ENCODE data around the gene MAPK8IP3. TPM values are rescaled to one million over a fixed set of nuclear protein-coding genes. Genes with fewer than 3 reads are reported as not detected.

Gene MAPK8IP3
- total RNA-seq, 1 donor from 2014 or later, result 37.5 TPM

DNA sequence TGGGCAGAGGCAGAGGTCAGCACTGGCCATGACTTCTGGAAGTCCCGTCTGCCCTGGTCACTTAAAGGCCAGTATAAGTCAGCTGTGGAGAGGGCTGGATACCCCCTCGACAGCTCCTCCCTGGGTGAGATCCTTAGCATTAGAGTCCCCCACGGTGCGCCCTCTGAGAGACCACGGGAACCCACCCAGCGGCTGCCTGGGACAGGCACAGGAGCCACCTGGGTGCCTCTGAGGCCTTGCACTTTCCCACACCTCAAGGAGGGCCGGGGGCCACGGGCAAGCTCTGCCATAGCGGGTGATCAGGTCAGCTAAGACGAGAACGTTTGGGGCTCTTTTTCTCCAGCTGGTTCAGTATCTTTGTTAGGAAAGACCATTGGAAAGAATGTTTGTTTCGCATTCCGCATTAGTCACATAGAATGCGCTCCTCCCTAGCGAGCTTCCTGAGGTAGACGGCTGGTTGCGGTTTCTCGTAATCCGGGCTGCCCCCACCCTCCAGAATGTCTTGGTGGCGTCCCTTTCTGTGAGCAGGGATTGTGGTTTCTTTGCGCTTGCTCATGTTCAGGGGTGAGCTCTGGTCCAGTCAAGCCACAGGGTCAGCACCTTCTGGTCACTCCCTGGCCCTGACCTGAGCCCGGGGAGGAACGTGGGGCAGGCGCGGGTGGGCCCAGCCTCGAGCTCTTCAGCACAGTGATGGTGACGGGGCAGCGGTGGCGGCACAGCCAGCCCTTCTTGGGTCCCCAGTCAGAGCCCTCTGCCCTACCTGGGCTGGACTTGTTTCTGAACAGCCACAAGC lies 40.1 kb downstream of the MAPK8IP3 start:
- TF ChIP-seq, protein P1, sequence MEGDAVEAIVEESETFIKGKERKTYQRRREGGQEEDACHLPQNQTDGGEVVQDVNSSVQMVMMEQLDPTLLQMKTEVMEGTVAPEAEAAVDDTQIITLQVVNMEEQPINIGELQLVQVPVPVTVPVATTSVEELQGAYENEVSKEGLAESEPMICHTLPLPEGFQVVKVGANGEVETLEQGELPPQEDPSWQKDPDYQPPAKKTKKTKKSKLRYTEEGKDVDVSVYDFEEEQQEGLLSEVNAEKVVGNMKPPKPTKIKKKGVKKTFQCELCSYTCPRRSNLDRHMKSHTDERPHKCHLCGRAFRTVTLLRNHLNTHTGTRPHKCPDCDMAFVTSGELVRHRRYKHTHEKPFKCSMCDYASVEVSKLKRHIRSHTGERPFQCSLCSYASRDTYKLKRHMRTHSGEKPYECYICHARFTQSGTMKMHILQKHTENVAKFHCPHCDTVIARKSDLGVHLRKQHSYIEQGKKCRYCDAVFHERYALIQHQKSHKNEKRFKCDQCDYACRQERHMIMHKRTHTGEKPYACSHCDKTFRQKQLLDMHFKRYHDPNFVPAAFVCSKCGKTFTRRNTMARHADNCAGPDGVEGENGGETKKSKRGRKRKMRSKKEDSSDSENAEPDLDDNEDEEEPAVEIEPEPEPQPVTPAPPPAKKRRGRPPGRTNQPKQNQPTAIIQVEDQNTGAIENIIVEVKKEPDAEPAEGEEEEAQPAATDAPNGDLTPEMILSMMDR (conservative IDR thresholded peaks at IDR 0.05; ENCODE audit: low read depth, low read length), result no peak
- DNase-seq (ENCODE audit: low read depth), result no peak
- H3K4me3 ChIP-seq (ENCODE audit: low read depth, low read length), result no peak overlapping the region

DNA sequence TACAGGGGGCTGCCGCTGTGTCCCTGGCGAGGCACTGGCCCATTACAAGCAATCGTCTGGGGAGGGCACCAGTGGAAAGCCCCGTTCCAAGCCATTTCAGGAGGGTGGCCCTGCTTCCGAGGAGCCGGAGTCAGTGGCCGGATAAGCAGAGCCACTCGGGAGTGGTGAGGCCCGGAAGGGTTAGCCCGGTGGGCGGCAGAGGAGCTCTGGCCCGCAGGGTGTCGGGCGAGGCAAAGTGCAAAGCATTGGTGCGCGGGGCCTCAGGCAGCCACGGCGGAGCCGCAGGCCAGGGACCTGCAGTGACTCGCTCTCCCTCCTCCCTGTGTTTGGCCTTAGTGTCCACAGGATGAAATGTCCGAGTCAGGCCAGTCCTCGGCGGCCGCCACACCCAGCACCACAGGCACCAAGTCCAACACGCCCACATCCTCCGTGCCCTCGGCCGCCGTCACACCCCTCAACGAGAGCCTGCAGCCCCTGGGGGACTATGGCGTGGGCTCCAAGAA lies 40.7 kb downstream of the MAPK8IP3 start:
- H3K4me3 ChIP-seq (ENCODE audit: low read depth, low read length), result no peak overlapping the region
- TF ChIP-seq, protein P1 (conservative IDR thresholded peaks at IDR 0.05; ENCODE audit: low read depth, low read length), result no peak
- DNase-seq (ENCODE audit: low read depth), result no peak

DNA sequence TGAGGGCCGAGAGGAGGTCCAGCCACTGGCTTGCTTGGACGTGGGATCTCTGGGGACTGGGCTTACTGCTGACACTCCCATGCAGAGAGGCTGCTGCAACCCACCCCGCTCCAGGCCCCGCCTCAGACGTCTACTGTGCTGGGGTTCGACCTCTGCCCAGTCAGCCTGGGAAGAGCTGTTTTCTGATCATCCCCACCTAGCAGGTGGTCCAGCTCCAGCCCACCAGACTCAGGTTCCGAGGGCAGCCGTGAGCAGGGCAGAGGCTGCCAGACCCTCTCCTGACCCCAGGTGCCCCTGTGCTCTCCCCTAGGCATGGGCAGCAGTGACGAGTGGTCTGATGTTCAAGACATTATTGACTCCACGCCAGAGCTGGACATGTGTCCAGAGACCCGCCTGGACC lies 41.9 kb downstream of the MAPK8IP3 start:
- no peak for DNase-seq (ENCODE audit: low read depth)
- TF ChIP-seq, protein P1 (conservative IDR thresholded peaks at IDR 0.05; ENCODE audit: low read depth, low read length), result no peak

DNA sequence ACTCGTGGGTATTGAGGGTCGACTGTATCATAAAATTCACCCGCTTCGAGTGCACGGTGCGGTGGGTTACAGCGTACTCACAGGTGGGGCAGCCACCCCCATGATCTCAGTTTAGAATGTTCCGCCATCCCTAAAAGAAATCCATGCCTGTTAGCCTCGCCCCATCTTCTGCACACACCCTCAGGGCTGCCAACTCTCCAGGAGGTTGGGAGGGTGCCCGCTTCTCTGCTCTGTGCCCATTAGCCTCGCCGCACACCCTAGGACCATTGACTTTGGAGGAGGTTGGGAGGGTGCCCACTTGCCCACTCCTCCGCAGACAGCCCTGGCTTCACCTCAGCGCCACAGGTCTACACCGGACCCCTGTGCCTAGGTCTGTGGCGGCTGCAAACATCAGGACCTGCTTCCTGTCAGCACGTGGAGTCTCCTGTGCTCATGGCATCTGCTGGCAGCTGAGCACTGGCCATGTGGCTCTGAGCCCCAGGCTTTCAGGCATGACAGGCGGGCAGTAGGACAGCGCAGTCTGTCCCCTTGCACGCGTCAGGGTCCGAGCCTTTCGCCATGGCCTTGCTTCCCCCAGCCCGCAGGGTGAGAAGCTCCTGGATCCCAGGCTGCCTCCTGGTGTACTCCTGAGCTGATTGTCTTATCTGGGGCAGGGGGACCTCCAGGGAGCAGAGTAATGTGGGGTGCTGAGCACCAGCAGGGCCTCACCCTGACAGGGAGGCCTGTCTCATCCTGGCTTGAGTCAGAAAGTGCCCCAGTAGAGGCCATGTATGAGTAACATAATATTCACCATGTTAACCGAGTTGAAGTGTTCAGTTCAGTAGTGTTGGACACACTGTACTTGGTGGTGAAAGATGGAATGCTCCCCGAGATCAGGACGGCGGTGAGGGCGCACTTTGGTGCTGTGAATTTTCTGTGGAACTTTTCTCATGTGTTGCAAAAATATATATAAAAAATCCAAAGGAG lies 43.4 kb downstream of the MAPK8IP3 start:
- no peak overlapping the region for H3K4me3 ChIP-seq (ENCODE audit: low read depth, low read length)
- TF ChIP-seq, protein P1 (conservative IDR thresholded peaks at IDR 0.05; ENCODE audit: low read depth, low read length), result no peak
- DNase-seq (ENCODE audit: low read depth), result no peak

More for the DNA sequence above, 41.9 kb downstream of the MAPK8IP3 start:
- no peak overlapping the region for H3K4me3 ChIP-seq (ENCODE audit: low read depth, low read length)

DNA sequence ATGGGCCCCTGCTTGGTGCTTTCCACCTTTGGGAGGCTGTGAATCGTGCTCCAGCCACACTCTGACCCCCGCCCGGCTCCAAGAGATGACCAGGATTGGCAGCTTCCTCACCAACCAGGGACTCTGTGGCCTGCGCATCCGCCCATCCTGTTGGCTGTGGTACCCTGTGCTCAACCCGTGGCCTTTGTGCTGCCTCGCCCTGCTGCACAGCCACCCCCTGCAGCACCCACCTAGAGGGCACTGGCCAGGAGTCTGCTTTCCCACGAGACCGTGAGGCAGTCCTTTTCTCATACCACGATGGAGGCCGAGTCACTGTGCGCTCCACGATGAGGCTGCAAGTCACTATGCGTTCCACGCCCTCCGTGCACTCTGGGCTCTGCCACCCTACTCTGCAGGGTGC lies 46.0 kb downstream of the MAPK8IP3 start:
- DNase-seq (ENCODE audit: low read depth), result no peak
- TF ChIP-seq, protein P1 (conservative IDR thresholded peaks at IDR 0.05; ENCODE audit: low read depth, low read length), result no peak
- H3K4me3 ChIP-seq (ENCODE audit: low read depth, low read length), result no peak overlapping the region

DNA sequence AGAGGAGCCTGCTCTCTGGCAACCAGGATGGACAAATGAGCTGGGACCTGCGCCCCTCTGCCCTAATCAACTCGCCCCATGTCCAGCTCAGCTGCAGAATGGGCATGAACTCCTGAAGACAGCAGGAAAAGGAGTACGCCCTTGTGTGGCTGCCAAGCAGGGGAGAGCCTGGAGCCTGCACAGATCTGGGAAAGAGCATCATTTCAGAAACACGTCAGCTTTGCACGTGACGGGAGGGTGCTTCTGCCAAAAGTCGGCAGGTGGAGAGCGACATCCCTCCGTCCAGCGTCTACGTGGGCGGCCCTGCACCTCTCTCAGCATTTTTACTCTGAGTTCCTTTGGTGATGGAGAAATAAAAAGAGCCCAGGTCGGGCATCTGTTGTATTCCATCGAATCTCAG lies 46.9 kb downstream of the MAPK8IP3 start:
- no peak for DNase-seq (ENCODE audit: low read depth)
- no peak overlapping the region for H3K4me3 ChIP-seq (ENCODE audit: low read depth, low read length)

More for the DNA sequence above, 46.9 kb downstream of the MAPK8IP3 start:
- TF ChIP-seq, protein P1 (conservative IDR thresholded peaks at IDR 0.05; ENCODE audit: low read depth, low read length), result no peak

Measured in epithelial cell of proximal tubule (primary cell).